IMR-90 (cell line): ENCODE data around the gene CAPRIN1. TPM values are rescaled to one million over a fixed set of nuclear protein-coding genes. Genes with fewer than 3 reads are reported as not detected.

Experiments
- ATAC-seq: fragments of 200-7000 bp; cut with Tn5 transposase; 2 replicates; pipeline ENCODE4 v1.9.1; 2020; ENCODE audit warnings: low read depth, mild to moderate bottlenecking, moderate library complexity
- BruUV-seq: library from RNA; stranded (reverse); fragments of 400-500 nt; replicated peaks from 2 replicates; lab custom pipeline; 2021; lab: Mats Ljungman, UMichigan
- CTCF ChIA-PET: fragments of 300-600 bp; formaldehyde crosslinking; extraction: SDS; loops from one replicate; lab custom pipeline; 2021; ENCODE audit warnings: antibody characterized with exemption; lab: Yijun Ruan, JAX
- POLR2A ChIA-PET: fragments of 300-600 bp; sonication (Branson Sonifier 250); formaldehyde crosslinking; loops from one replicate; lab custom pipeline; 2022; ENCODE audit warnings: antibody characterized with exemption; ENCODE audit not compliant: unreplicated experiment; lab: Charles Lee
- DNase-seq: peaks from one replicate; pipeline ENCODE4 v3.0.0; 2013
- H2AFZ ChIP-seq: replicated peaks from 2 replicates; pipeline ENCODE3; 2013; ENCODE audit warnings: low read length, mild to moderate bottlenecking; ENCODE audit not compliant: poor library complexity
- H2AK5ac ChIP-seq: 2 replicates; pipeline ENCODE4 v1.6.1; 2013; ENCODE audit warnings: low read depth, low read length, inconsistent platforms
- H2AK9ac ChIP-seq: replicated peaks from 2 replicates; pipeline ENCODE3; 2013; ENCODE audit warnings: mild to moderate bottlenecking, low read depth, low read length, moderate library complexity; ENCODE audit not compliant: poor library complexity
- H2BK120ac ChIP-seq: 2 replicates; pipeline ENCODE4 v1.6.1; 2013; ENCODE audit warnings: low read depth, low read length, inconsistent platforms
- H2BK15ac ChIP-seq: 3 replicates; pipeline ENCODE4 v1.6.1; 2013; ENCODE audit warnings: low read depth, low read length, inconsistent platforms
- H2BK20ac ChIP-seq: 2 replicates; pipeline ENCODE4 v1.6.1; 2013; ENCODE audit warnings: low read depth, mild to moderate bottlenecking, inconsistent platforms, low read length, moderate library complexity
- H2BK5ac ChIP-seq: 2 replicates; pipeline ENCODE4 v1.6.1; 2013; ENCODE audit warnings: mild to moderate bottlenecking, low read depth, low read length, inconsistent platforms; ENCODE audit not compliant: poor library complexity, severe bottlenecking
- H3K14ac ChIP-seq: replicated peaks from 2 replicates; pipeline ENCODE4 v1.6.1; 2013; ENCODE audit warnings: low read depth, low read length, inconsistent platforms
- H3K18ac ChIP-seq: 2 replicates; pipeline ENCODE4 v1.6.1; 2013; ENCODE audit warnings: low read depth, low read length, control low read depth
- H3K23ac ChIP-seq: 2 replicates; pipeline ENCODE4 v1.6.1; 2013; ENCODE audit warnings: low read depth, low read length, inconsistent platforms
- H3K27ac ChIP-seq: 2 replicates; pipeline ENCODE4 v1.5.1; 2013; ENCODE audit warnings: mild to moderate bottlenecking, control low read depth, low read length; ENCODE audit not compliant: insufficient read depth
- H3K27me3 ChIP-seq: 2 replicates; pipeline ENCODE4 v1.6.1; 2013; ENCODE audit warnings: low read length; ENCODE audit not compliant: control insufficient read depth, insufficient read depth
- H3K36me3 ChIP-seq: 2 replicates; pipeline ENCODE4 v1.6.1; 2013; ENCODE audit warnings: low read length, mixed read lengths; ENCODE audit not compliant: control insufficient read depth, insufficient read depth
- H3K4ac ChIP-seq: 2 replicates; pipeline ENCODE4 v1.6.1; 2013; ENCODE audit warnings: low read depth, low read length, inconsistent platforms
- H3K4me1 ChIP-seq: 2 replicates; pipeline ENCODE4 v1.6.1; 2013; ENCODE audit warnings: low read length, mixed read lengths; ENCODE audit not compliant: control insufficient read depth, insufficient read depth
- H3K4me2 ChIP-seq: 2 replicates; pipeline ENCODE4 v1.6.1; 2013; ENCODE audit warnings: low read depth, mild to moderate bottlenecking, control low read depth, low read length, moderate library complexity
- H3K4me3 ChIP-seq: 2 replicates; pipeline ENCODE4 v1.5.1; 2013; ENCODE audit warnings: low read depth, mild to moderate bottlenecking, control low read depth, low read length, moderate library complexity; ENCODE audit not compliant: insufficient read depth
- H3K56ac ChIP-seq: 2 replicates; pipeline ENCODE4 v1.6.1; 2013; ENCODE audit warnings: low read length, inconsistent platforms; ENCODE audit not compliant: insufficient read depth; ENCODE audit errors: extremely low read depth
- H3K79me1 ChIP-seq, 2 experiments: 2 replicates each; pipeline ENCODE4 v1.6.1; 2013; ENCODE audit warnings: low read length in 2 of 2, inconsistent platforms in 1 of 2, low read depth in 1 of 2
- H3K9ac ChIP-seq: 2 replicates; pipeline ENCODE4 v1.6.1; 2013; ENCODE audit warnings: low read depth, low read length, control low read depth
- H3K9me1 ChIP-seq: 2 replicates; pipeline ENCODE4 v1.6.1; 2013; ENCODE audit warnings: low read length, inconsistent platforms; ENCODE audit not compliant: insufficient read depth
- H3K9me3 ChIP-seq: 2 replicates; pipeline ENCODE4 v1.6.1; 2013; ENCODE audit warnings: low read length; ENCODE audit not compliant: control insufficient read depth, insufficient read depth
- H4K20me1 ChIP-seq: 2 replicates; pipeline ENCODE4 v1.6.1; 2013; ENCODE audit warnings: low read length, inconsistent platforms; ENCODE audit not compliant: insufficient read depth
- H4K5ac ChIP-seq: 2 replicates; pipeline ENCODE4 v1.6.1; 2013; ENCODE audit warnings: mild to moderate bottlenecking, low read depth, low read length, control low read depth
- H4K8ac ChIP-seq, 2 experiments: 2 replicates each; pipeline ENCODE4 v1.6.1; 2013; ENCODE audit warnings: low read depth in 2 of 2, low read length in 2 of 2, control low read depth in 1 of 2, inconsistent platforms in 1 of 2
- H4K91ac ChIP-seq: 2 replicates; pipeline ENCODE4 v1.6.1; 2013; ENCODE audit warnings: low read depth, low read length, inconsistent platforms; ENCODE audit not compliant: insufficient read depth
- BHLHE40 ChIP-seq: fragments of 150-350 bp; IDR thresholded peaks from 2 replicates; pipeline ENCODE4 v1.6.1; 2016; ENCODE audit warnings: mild to moderate bottlenecking, low read depth, low read length
- CEBPB ChIP-seq: IDR thresholded peaks from 2 replicates; pipeline ENCODE4 v1.6.1; 2012; ENCODE audit warnings: low read depth, low read length, improper control_type of control experiment
- CHD1 ChIP-seq: IDR thresholded peaks from 2 replicates; pipeline ENCODE4 v1.6.1; 2012; ENCODE audit warnings: low read depth, low read length, improper control_type of control experiment
- CTCF ChIP-seq: conservative IDR thresholded peaks from 2 replicates; pipeline ENCODE4 v1.5.1; 2012; ENCODE audit warnings: mild to moderate bottlenecking, low read depth, low read length, improper control_type of control experiment
- FOS ChIP-seq: fragments of 150-350 bp; IDR thresholded peaks from 2 replicates; pipeline ENCODE4 v1.6.1; 2016; ENCODE audit warnings: low read depth, low read length
- MAFK ChIP-seq: IDR thresholded peaks from 2 replicates; pipeline ENCODE4 v1.6.1; 2012; ENCODE audit warnings: low read depth, low read length, improper control_type of control experiment
- MAZ ChIP-seq: IDR thresholded peaks from 2 replicates; pipeline ENCODE4 v1.6.1; 2012; ENCODE audit warnings: low read depth, mild to moderate bottlenecking, low read length, improper control_type of control experiment, moderate library complexity, borderline replicate concordance
- MXI1 ChIP-seq: IDR thresholded peaks from 2 replicates; pipeline ENCODE4 v1.6.1; 2012; ENCODE audit warnings: low read depth, mild to moderate bottlenecking, low read length, moderate library complexity, borderline replicate concordance
- NFE2L2 ChIP-seq: fragments of 150-350 bp; IDR thresholded peaks from 2 replicates; pipeline ENCODE4 v1.6.1; 2016; ENCODE audit warnings: low read depth, mild to moderate bottlenecking, low read length
- POLR2A ChIP-seq: IDR thresholded peaks from 2 replicates; pipeline ENCODE4 v1.6.1; 2012; ENCODE audit warnings: mild to moderate bottlenecking, low read depth, low read length
- RAD21 ChIP-seq: IDR thresholded peaks from 2 replicates; pipeline ENCODE4 v1.6.1; 2012; ENCODE audit warnings: low read length, improper control_type of control experiment
- RCOR1 ChIP-seq: IDR thresholded peaks from 2 replicates; pipeline ENCODE4 v1.6.1; 2012; ENCODE audit warnings: mild to moderate bottlenecking, low read length, improper control_type of control experiment; ENCODE audit not compliant: insufficient replicate concordance
- RFX5 ChIP-seq: IDR thresholded peaks from 2 replicates; pipeline ENCODE4 v1.8.0; 2012; ENCODE audit warnings: low read depth, mild to moderate bottlenecking, low read length, moderate library complexity
- SMC3 ChIP-seq: fragments of 150-350 bp; IDR thresholded peaks from 2 replicates; pipeline ENCODE4 v1.6.1; 2016; ENCODE audit warnings: low read depth, mild to moderate bottlenecking, antibody characterized with exemption, low read length, moderate library complexity
- WGBS, 2 experiments: methylation state at CpG; one replicate each; pipeline versions ENCODE4 v1.1.5 to v1.1.7; 2013; ENCODE audit warnings: missing lambda C conversion rate in 2 of 2; ENCODE audit not compliant: insufficient read length in 1 of 2; ENCODE audit errors: extremely low coverage in 2 of 2; 5-methylcytosine and 5-hydroxymethylcytosine counted together
- dilution Hi-C: fragments of 300-500 bp; cut with HindIII; formaldehyde crosslinking; loops from one replicate; pipeline ENCODE4 v1.14.3; 2018; ENCODE audit warnings: low sequenced_read_pairs; ENCODE audit not compliant: unreplicated experiment
- in situ Hi-C: fragments of 300-500 bp; cut with MboI; formaldehyde crosslinking; loops from 3 replicates; pipeline ENCODE4 v1.14.3; 2019; ENCODE audit warnings: low sequenced_read_pairs, inconsistent platforms, mixed read lengths
- intact Hi-C: fragments of 100-400 bp; cut with micrococcal nuclease; formaldehyde crosslinking; loops from 2 replicates; pipeline ENCODE4 v1.10.0; 2022
- polyA plus RNA-seq, 3 experiments: library from polyadenylated mRNA; depleted of rRNA; stranded (reverse); fragments of >200 nt; gene quantifications; 2 replicates each; pipeline ENCODE4 v1.2.3, GENCODE V29; 2012; ENCODE audit warnings: low replicate concordance in 1 of 3
- total RNA-seq: library from RNA; depleted of rRNA; stranded (reverse); fragments of >200 nt; gene quantifications from 2 replicates; pipeline ENCODE4 v1.2.3, GENCODE V29; 2012
- TF ChIP-seq, protein P1 (sequence below): fragments of 150-350 bp; IDR thresholded peaks from 2 replicates; pipeline ENCODE4 v1.6.1; 2016; ENCODE audit warnings: low read depth, mild to moderate bottlenecking, low read length, moderate library complexity, borderline replicate concordance
- TF ChIP-seq, protein P2 (sequence below): fragments of 150-350 bp; IDR thresholded peaks from 2 replicates; pipeline ENCODE4 v1.6.1; 2017; ENCODE audit warnings: mild to moderate bottlenecking, antibody characterized with exemption, low read length, low read depth

CAPRIN1 gene
- total and polyA plus RNA-seq, 2 of the 4 experiments (the other 2 are of a cell fraction), result 127 to 253 TPM

GRCh38 chr11:34145847-34146381 is 94.4 kb downstream of the CAPRIN1 start:
- Histone ChIP-seq H4K5ac (no peak overlapping the region), H2AK9ac (no peak overlapping the region), H3K9me3 (no peaks in the 10 kb centered on the region), H3K23ac (no peak overlapping the region), H3K9me1 (no peaks in the 10 kb centered on the region), H2BK120ac (no peak overlapping the region), H3K27ac (no peak overlapping the region), H4K20me1 (no peaks in the 10 kb centered on the region), H2BK20ac (no peak overlapping the region), H3K18ac (no peak overlapping the region), H2AFZ (no peak overlapping the region), H3K4me3 (no peak overlapping the region), H3K4me1 (no peaks in the 10 kb centered on the region; the same call in 1 of the 2 replicates), H3K79me1 (no peaks in the 10 kb centered on the region; a peak in 1 of 4 replicates), H3K4me2 (no peak overlapping the region), H3K4ac (no peak overlapping the region), H3K9ac (no peak overlapping the region), H3K27me3 (no peaks in the 10 kb centered on the region), H2AK5ac (no peak overlapping the region), H3K56ac (no peak overlapping the region), H3K14ac (no peak overlapping the region), H2BK5ac (no peak overlapping the region), H3K36me3 (peaks cover 68% of the 10 kb centered on the region), H4K91ac (no peak overlapping the region), H4K8ac (no peak overlapping the region), H2BK15ac (no peak overlapping the region)
- POLR2A ChIA-PET, result interaction anchor here (0.5 kb wide), 1 partner anchor 1161 kb away, joined by 3 read pairs; no protein-coding TSS in a partner anchor
- dilution Hi-C loops (no loop called here), in situ Hi-C loops (no loop called here), intact Hi-C loops (no loop called here)
- 97% methylated on average over 5 of the region's 8 CpGs; no CpG with 5 or more reads in 1 of the 2 experiments for WGBS, 2 experiments
- no TSS peak for BruUV-seq
- TF ChIP-seq RAD21 (no peak), MAFK (no peak), MXI1 (no peak), CTCF (no peak), NFE2L2 (no peak), CEBPB (no peak), BHLHE40 (no peak), POLR2A (no peak), MAZ (no peak), SMC3 (no peak), RFX5 (no peak), RCOR1 (no peak), CHD1 (no peak), FOS (no peak)
- TF ChIP-seq, protein P1, sequence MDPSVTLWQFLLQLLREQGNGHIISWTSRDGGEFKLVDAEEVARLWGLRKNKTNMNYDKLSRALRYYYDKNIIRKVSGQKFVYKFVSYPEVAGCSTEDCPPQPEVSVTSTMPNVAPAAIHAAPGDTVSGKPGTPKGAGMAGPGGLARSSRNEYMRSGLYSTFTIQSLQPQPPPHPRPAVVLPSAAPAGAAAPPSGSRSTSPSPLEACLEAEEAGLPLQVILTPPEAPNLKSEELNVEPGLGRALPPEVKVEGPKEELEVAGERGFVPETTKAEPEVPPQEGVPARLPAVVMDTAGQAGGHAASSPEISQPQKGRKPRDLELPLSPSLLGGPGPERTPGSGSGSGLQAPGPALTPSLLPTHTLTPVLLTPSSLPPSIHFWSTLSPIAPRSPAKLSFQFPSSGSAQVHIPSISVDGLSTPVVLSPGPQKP, result no peak
- TF ChIP-seq, protein P2, sequence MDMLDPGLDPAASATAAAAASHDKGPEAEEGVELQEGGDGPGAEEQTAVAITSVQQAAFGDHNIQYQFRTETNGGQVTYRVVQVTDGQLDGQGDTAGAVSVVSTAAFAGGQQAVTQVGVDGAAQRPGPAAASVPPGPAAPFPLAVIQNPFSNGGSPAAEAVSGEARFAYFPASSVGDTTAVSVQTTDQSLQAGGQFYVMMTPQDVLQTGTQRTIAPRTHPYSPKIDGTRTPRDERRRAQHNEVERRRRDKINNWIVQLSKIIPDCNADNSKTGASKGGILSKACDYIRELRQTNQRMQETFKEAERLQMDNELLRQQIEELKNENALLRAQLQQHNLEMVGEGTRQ, result no peak
- DNase-seq (no peak), ATAC-seq (no peak)
- CTCF ChIA-PET, result no interaction called here
